Measurements from ENCODE around the gene RIBC1.

DNA sequence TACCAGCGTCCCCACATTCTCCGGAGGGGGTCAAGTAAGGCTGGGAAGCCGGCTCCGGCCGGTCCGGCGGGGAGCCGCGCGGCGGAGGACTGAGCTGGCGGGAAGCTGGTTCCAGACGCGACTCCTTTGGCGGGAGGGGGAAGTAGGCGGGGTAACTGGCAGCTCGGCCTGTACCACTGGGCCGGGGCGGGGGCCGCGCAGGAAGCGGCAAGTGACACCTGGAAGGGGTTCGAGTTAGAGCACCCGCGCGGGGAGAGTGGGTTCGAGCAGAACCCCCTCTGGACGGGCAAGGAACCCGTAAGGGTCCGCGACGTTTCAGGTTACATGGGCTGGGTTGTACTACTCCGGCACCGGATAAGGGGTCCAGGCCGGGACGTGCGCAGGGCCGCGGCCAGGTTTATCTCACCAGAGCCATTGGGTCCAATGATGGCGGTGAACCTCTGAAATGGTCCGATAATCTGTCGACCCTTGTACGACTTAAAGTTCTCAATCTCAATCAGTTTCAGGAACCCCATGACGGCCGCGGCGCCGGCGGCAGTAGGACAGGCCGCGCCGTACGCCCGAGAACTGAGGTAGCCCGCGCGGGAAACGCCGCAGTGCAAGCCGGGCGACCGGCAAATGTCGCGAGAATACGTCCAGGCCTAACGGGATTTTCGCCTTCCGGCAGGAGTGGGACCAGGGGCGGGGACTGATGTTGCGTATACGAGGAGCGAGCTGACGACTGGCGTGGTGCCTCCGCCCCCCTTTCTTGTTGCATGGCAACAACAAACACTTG lies 400 bp upstream of the RIBC1 start, which contains the start of gene SMC1A:
- no peak for TF ChIP-seq EP300 (IDR thresholded peaks at IDR 0.05; ENCODE audit: borderline replicate concordance in 1 of 2, control insufficient read depth in 1 of 2, low read depth in 2 of 2, low read length in 2 of 2)
- TF ChIP-seq, protein P1, sequence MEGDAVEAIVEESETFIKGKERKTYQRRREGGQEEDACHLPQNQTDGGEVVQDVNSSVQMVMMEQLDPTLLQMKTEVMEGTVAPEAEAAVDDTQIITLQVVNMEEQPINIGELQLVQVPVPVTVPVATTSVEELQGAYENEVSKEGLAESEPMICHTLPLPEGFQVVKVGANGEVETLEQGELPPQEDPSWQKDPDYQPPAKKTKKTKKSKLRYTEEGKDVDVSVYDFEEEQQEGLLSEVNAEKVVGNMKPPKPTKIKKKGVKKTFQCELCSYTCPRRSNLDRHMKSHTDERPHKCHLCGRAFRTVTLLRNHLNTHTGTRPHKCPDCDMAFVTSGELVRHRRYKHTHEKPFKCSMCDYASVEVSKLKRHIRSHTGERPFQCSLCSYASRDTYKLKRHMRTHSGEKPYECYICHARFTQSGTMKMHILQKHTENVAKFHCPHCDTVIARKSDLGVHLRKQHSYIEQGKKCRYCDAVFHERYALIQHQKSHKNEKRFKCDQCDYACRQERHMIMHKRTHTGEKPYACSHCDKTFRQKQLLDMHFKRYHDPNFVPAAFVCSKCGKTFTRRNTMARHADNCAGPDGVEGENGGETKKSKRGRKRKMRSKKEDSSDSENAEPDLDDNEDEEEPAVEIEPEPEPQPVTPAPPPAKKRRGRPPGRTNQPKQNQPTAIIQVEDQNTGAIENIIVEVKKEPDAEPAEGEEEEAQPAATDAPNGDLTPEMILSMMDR (IDR thresholded peaks at IDR 0.05 in 2 of 3, conservative IDR thresholded peaks at IDR 0.05 in 1 of 3; ENCODE audit: control insufficient read depth in 2 of 3, extremely low read depth in 1 of 3, insufficient read depth in 1 of 3, low read depth in 3 of 3, low read length in 3 of 3) = no peak
- TF ChIP-seq RAD21 (IDR thresholded peaks at IDR 0.05; ENCODE audit: insufficient read depth, low read depth, low read length) = no peak
- TF ChIP-seq POLR2A (IDR thresholded peaks at IDR 0.05; ENCODE audit: low read depth, low read length) = peak; percentile 87
